Measurements from ENCODE around the gene EMILIN2. TPM values are rescaled to one million over a fixed set of nuclear protein-coding genes. Genes with fewer than 3 reads are reported as not detected.

EMILIN2 gene
- total RNA-seq, 1 donor from 2014 or later: 29.6 TPM

DNA sequence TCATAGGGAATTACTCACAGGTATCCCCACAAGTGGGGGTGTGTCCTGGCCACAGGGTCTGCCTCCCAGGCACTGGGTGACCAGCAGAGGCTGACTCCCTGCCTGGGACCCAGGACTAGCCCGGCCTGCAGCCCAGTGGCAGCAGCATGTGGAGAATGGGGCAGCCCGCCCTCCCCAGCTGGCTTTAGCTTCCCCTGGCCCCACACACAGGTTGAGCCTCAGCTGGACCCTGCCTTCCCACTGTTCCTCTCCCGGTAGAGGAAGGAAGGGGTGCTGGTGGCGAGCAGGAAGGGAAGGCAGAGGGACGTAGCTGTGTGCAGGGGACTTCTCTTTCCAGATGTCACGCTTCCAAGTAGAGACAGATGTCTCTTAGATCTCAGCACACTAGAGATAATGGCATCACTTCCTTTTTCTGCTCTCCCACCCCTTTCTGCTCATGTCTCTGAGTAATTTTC lies 51.4 kb downstream of the EMILIN2 start:
- peak; percentile 51 for DNase-seq (ENCODE audit: low read depth)

DNA sequence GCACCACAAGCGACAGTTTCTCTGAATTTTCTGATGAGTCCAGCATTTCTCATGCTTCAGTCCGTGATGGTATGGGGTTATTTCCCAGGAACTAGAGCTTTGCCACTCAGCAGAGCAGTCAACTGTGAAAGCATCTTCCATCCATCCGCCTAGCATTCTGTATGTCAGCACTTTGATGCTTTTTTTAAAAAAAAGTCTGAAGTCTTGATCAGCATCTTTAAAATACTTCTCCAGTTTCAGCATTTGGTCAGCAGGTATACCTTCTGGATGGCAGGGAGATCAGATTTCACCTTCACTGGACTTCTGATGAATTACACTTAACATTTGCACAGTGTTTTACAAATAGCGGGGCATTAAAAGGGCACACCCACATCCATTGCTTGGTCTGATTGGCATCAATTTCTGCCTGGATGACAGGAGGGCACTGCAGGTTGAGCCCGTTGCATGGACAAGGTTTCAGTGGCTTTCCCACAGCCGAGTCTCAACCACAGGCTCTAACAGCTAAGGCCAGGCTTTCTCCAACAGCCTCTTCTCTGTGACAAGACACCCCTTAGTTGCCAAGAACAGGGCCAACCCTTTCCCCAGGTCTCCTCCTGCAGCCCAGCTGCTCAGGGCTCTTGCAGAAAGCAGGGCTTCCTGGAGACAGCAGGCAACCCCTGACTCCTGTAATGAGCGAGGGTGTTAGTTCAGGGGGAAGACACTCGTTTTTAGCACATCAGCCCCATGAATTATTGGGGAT lies 54.0 kb downstream of the EMILIN2 start:
- H3K27ac Mint-ChIP-seq (ENCODE audit: unreplicated experiment): no peak overlapping the region
- H3K9me3 Mint-ChIP-seq (ENCODE audit: unreplicated experiment): peaks cover 3% of the 10 kb centered on the region
- H3K4me3 ChIP-seq (ENCODE audit: insufficient read depth, low read depth, low read length): no peak overlapping the region
- H3K27ac ChIP-seq (ENCODE audit: low read depth, low read length): no peak overlapping the region
- H2AFZ ChIP-seq (ENCODE audit: low read depth, low read length): no peak overlapping the region
- H3K4me3 Mint-ChIP-seq (ENCODE audit: unreplicated experiment): no peak overlapping the region
- H3K36me3 Mint-ChIP-seq (ENCODE audit: low read depth, unreplicated experiment): no peaks in the 10 kb centered on the region
- no peaks in the 10 kb centered on the region for H3K79me2 ChIP-seq (ENCODE audit: insufficient read depth, low read length)
- H3K36me3 ChIP-seq (ENCODE audit: insufficient read depth, low read length): no peaks in the 10 kb centered on the region
- peaks cover 17% of the 10 kb centered on the region for H3K4me1 ChIP-seq (ENCODE audit: insufficient read depth, low read length)
- DNase-seq (ENCODE audit: low read depth) (no peak), FAIRE-seq (no peak)
- TF ChIP-seq, protein P1, sequence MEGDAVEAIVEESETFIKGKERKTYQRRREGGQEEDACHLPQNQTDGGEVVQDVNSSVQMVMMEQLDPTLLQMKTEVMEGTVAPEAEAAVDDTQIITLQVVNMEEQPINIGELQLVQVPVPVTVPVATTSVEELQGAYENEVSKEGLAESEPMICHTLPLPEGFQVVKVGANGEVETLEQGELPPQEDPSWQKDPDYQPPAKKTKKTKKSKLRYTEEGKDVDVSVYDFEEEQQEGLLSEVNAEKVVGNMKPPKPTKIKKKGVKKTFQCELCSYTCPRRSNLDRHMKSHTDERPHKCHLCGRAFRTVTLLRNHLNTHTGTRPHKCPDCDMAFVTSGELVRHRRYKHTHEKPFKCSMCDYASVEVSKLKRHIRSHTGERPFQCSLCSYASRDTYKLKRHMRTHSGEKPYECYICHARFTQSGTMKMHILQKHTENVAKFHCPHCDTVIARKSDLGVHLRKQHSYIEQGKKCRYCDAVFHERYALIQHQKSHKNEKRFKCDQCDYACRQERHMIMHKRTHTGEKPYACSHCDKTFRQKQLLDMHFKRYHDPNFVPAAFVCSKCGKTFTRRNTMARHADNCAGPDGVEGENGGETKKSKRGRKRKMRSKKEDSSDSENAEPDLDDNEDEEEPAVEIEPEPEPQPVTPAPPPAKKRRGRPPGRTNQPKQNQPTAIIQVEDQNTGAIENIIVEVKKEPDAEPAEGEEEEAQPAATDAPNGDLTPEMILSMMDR (IDR thresholded peaks at IDR 0.05; ENCODE audit: insufficient read depth, low read depth, low read length): no peak
- TF ChIP-seq EZH2 (IDR thresholded peaks at IDR 0.05; ENCODE audit: insufficient read depth, low read length): no peak
- no peaks in the 10 kb centered on the region for H4K20me1 ChIP-seq (ENCODE audit: insufficient read depth, low read length)
- H3K9me3 ChIP-seq (ENCODE audit: insufficient read depth, low read depth, low read length): no peaks in the 10 kb centered on the region
- H3K4me1 Mint-ChIP-seq (ENCODE audit: low read depth, unreplicated experiment): peaks cover 11% of the 10 kb centered on the region
- peaks cover 7% of the 10 kb centered on the region for H3K27me3 Mint-ChIP-seq (ENCODE audit: low read depth, unreplicated experiment)
- H3K27me3 ChIP-seq (ENCODE audit: insufficient read depth, low read length): no peaks in the 10 kb centered on the region
- no peak overlapping the region for H3K4me2 ChIP-seq (ENCODE audit: low read length)
- H3K9ac ChIP-seq (ENCODE audit: low read length): no peak overlapping the region

More for the DNA sequence above, 51.4 kb downstream of the EMILIN2 start:
- no peaks in the 10 kb centered on the region for H3K9me3 ChIP-seq (ENCODE audit: insufficient read depth, low read depth, low read length)
- no peaks in the 10 kb centered on the region for H3K27me3 ChIP-seq (ENCODE audit: insufficient read depth, low read length)
- no peak overlapping the region for H3K4me3 ChIP-seq (ENCODE audit: insufficient read depth, low read depth, low read length)
- H3K4me2 ChIP-seq (ENCODE audit: low read length): peak overlapping the region; percentile 27
- H3K36me3 ChIP-seq (ENCODE audit: insufficient read depth, low read length): no peaks in the 10 kb centered on the region
- Mint-ChIP-seq H3K36me3 (ENCODE audit: low read depth, unreplicated experiment) (peaks cover 5% of the 10 kb centered on the region), H3K4me1 (ENCODE audit: low read depth, unreplicated experiment) (peaks cover 21% of the 10 kb centered on the region), H3K27ac (ENCODE audit: unreplicated experiment) (no peak overlapping the region), H3K9me3 (ENCODE audit: unreplicated experiment) (peaks cover 3% of the 10 kb centered on the region), H3K27me3 (ENCODE audit: low read depth, unreplicated experiment) (peaks cover 2% of the 10 kb centered on the region), H3K4me3 (ENCODE audit: unreplicated experiment) (no peak overlapping the region)
- peak overlapping the region; percentile 31 for H2AFZ ChIP-seq (ENCODE audit: low read depth, low read length)
- H3K4me1 ChIP-seq (ENCODE audit: insufficient read depth, low read length): peaks cover 16% of the 10 kb centered on the region
- TF ChIP-seq EZH2 (IDR thresholded peaks at IDR 0.05; ENCODE audit: insufficient read depth, low read length): no peak
- TF ChIP-seq, protein P1 (IDR thresholded peaks at IDR 0.05; ENCODE audit: insufficient read depth, low read depth, low read length): no peak
- no peak overlapping the region for H3K27ac ChIP-seq (ENCODE audit: low read depth, low read length)
- no peak for FAIRE-seq
- H3K9ac ChIP-seq (ENCODE audit: low read length): no peak overlapping the region
- H3K79me2 ChIP-seq (ENCODE audit: insufficient read depth, low read length): no peaks in the 10 kb centered on the region
- no peaks in the 10 kb centered on the region for H4K20me1 ChIP-seq (ENCODE audit: insufficient read depth, low read length)

GRCh38 chr18:2901423-2901985 lies 54.7 kb downstream of the EMILIN2 start:
- Histone ChIP-seq H3K4me2 (ENCODE audit: low read length) (no peak overlapping the region), H3K27ac (ENCODE audit: low read depth, low read length) (no peak overlapping the region), H3K79me2 (ENCODE audit: insufficient read depth, low read length) (peaks cover 2% of the 10 kb centered on the region), H4K20me1 (ENCODE audit: insufficient read depth, low read length) (no peaks in the 10 kb centered on the region), H2AFZ (ENCODE audit: low read depth, low read length) (no peak overlapping the region), H3K36me3 (ENCODE audit: insufficient read depth, low read length) (no peaks in the 10 kb centered on the region), H3K4me3 (ENCODE audit: insufficient read depth, low read depth, low read length) (no peak overlapping the region), H3K27me3 (ENCODE audit: insufficient read depth, low read length) (no peaks in the 10 kb centered on the region), H3K4me1 (ENCODE audit: insufficient read depth, low read length) (peaks cover 17% of the 10 kb centered on the region), H3K9ac (ENCODE audit: low read length) (no peak overlapping the region), H3K9me3 (ENCODE audit: insufficient read depth, low read depth, low read length) (no peaks in the 10 kb centered on the region)
- TF ChIP-seq, protein P1 (IDR thresholded peaks at IDR 0.05; ENCODE audit: insufficient read depth, low read depth, low read length): no peak
- TF ChIP-seq EZH2 (IDR thresholded peaks at IDR 0.05; ENCODE audit: insufficient read depth, low read length): no peak
- Mint-ChIP-seq H3K36me3 (ENCODE audit: low read depth, unreplicated experiment) (no peaks in the 10 kb centered on the region), H3K27me3 (ENCODE audit: low read depth, unreplicated experiment) (peaks cover 7% of the 10 kb centered on the region), H3K4me3 (ENCODE audit: unreplicated experiment) (no peak overlapping the region), H3K4me1 (ENCODE audit: low read depth, unreplicated experiment) (peaks cover 11% of the 10 kb centered on the region), H3K27ac (ENCODE audit: unreplicated experiment) (no peak overlapping the region), H3K9me3 (ENCODE audit: unreplicated experiment) (peaks cover 3% of the 10 kb centered on the region)
- FAIRE-seq (peak; percentile 58), DNase-seq (ENCODE audit: low read depth) (no peak)

Data from astrocyte (in vitro differentiated cells and primary cell).